A673 (cell line): ENCODE results near the gene SPATA2L. TPM values are rescaled to one million over a fixed set of nuclear protein-coding genes. Genes with fewer than 3 reads are reported as not detected.

Experiments
- BruUV-seq: library from RNA; stranded (reverse); fragments of 400-500 nt; replicated peaks from 2 replicates; lab custom pipeline; 2021; lab: Mats Ljungman, UMichigan
- CTCF ChIA-PET: fragments of 300-600 bp; sonication (Branson Sonifier 250); formaldehyde crosslinking; loops from one replicate; lab custom pipeline; 2022; ENCODE audit warnings: antibody characterized with exemption; lab: Charles Lee
- POLR2A ChIA-PET: fragments of 300-600 bp; sonication (Branson Sonifier 250); formaldehyde crosslinking; loops from one replicate; lab custom pipeline; 2022; ENCODE audit warnings: antibody characterized with exemption; ENCODE audit not compliant: low non-redundant PET; lab: Charles Lee
- DNase-seq: peaks from one replicate; pipeline ENCODE4 v3.0.0-alpha.2; 2015; ENCODE audit warnings: low spot score
- H3K27ac ChIP-seq: fragments of 200-600 bp; sonication (generic); 2 replicates; pipeline ENCODE4 v1.5.1; 2016; ENCODE audit warnings: mixed run types, low read depth, mild to moderate bottlenecking, mixed read lengths, antibody characterized with exemption, low read length; ENCODE audit not compliant: poor library complexity, severe bottlenecking
- H3K27me3 ChIP-seq: fragments of 200-600 bp; sonication (generic); replicated peaks from 2 replicates; pipeline ENCODE4 v1.6.1; 2017; ENCODE audit warnings: mixed run types, low read depth, mild to moderate bottlenecking, mixed read lengths, antibody characterized with exemption, low read length; ENCODE audit not compliant: insufficient read depth, poor library complexity
- H3K36me3 ChIP-seq: fragments of 200-600 bp; sonication (generic); 2 replicates; pipeline ENCODE4 v1.6.1; 2016; ENCODE audit warnings: mixed run types, mild to moderate bottlenecking, mixed read lengths, antibody characterized with exemption, low read length; ENCODE audit not compliant: insufficient read depth, poor library complexity, severe bottlenecking
- H3K4me1 ChIP-seq: fragments of 200-600 bp; sonication (generic); 2 replicates; pipeline ENCODE4 v1.6.1; 2017; ENCODE audit warnings: mixed run types, mild to moderate bottlenecking, mixed read lengths, antibody characterized with exemption, low read length; ENCODE audit not compliant: insufficient read depth, poor library complexity, severe bottlenecking
- H3K4me3 ChIP-seq: fragments of 200-600 bp; sonication (generic); 2 replicates; pipeline ENCODE4 v1.5.1; 2016; ENCODE audit warnings: low read depth, mixed run types, mild to moderate bottlenecking, mixed read lengths, low read length; ENCODE audit not compliant: poor library complexity, severe bottlenecking
- H3K9me3 ChIP-seq: fragments of 200-600 bp; sonication (generic); 2 replicates; pipeline ENCODE4 v1.6.1; 2016; ENCODE audit warnings: mixed run types, low read depth, mild to moderate bottlenecking, mixed read lengths, antibody characterized with exemption, low read length; ENCODE audit not compliant: poor library complexity, severe bottlenecking
- EZH2 ChIP-seq: fragments of 200-600 bp; sonication (generic); IDR thresholded peaks from 2 replicates; pipeline ENCODE4 v1.6.1; 2017; ENCODE audit warnings: borderline replicate concordance, low read depth, mild to moderate bottlenecking, mixed read lengths, antibody characterized with exemption, low read length; ENCODE audit not compliant: poor library complexity, severe bottlenecking
- intact Hi-C: fragments of 100-400 bp; cut with micrococcal nuclease; formaldehyde crosslinking; loops from one replicate; pipeline ENCODE4 v1.10.0; 2022; ENCODE audit not compliant: unreplicated experiment
- total RNA-seq: library from RNA; stranded (reverse); gene quantifications from 2 replicates; pipeline ENCODE4 v1.2.3, GENCODE V29; 2021
- TF ChIP-seq, protein P1 (sequence below): fragments of 300-800, 200-600 bp; sonication (generic); conservative IDR thresholded peaks from 2 replicates; pipeline ENCODE4 v1.5.1; 2017; ENCODE audit warnings: low read depth, mild to moderate bottlenecking, antibody characterized with exemption, low read length, moderate library complexity, mixed read lengths

SPATA2L gene
- total RNA-seq, 1 experiment from 2014 or later = 19.1 TPM

DNA sequence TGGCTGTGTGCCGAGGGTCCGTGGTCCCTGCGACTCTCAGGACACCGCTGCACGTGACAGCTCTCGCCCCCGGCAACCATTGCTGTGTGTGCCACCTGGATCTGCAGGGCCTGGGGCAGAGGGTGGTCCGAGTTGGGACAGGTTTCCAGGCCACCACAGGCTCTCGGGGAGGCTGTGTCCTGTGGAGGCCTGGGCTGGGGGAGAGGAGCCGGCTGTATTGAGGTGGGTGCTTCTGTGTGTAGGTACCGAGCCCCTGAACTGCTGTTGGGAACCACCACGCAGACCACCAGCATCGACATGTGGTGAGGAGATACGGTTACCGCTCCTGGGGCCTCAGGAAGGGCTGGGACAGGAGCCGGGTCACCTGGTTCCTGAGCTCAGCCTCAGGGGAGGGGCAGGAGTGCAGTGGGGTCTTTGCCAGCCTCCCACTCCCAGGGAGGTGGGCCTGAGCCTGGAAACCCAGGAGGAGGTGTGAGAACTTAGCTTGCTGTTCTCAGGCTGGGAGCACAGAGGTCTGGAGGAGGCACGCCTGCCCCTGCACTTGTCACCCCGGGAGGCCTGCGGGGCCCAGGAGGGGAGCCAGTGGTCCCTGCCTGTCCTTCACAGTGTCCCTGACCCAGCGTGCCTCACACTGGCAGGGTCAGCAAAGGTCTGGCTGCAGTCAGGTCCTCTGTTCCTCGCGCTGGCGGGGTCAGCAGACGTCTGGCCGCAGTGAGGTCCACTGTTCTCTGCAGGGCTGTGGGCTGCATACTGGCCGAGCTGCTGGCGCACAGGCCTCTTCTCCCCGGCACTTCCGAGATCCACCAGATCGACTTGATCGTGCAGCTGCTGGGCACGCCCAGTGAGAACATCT lies 7.3 kb downstream of the SPATA2L start:
- no TSS peak for BruUV-seq
- DNase-seq = no peak
- no peaks in the 10 kb centered on the region for H3K9me3 ChIP-seq
- no peaks in the 10 kb centered on the region for H3K4me1 ChIP-seq
- TF ChIP-seq, protein P1, sequence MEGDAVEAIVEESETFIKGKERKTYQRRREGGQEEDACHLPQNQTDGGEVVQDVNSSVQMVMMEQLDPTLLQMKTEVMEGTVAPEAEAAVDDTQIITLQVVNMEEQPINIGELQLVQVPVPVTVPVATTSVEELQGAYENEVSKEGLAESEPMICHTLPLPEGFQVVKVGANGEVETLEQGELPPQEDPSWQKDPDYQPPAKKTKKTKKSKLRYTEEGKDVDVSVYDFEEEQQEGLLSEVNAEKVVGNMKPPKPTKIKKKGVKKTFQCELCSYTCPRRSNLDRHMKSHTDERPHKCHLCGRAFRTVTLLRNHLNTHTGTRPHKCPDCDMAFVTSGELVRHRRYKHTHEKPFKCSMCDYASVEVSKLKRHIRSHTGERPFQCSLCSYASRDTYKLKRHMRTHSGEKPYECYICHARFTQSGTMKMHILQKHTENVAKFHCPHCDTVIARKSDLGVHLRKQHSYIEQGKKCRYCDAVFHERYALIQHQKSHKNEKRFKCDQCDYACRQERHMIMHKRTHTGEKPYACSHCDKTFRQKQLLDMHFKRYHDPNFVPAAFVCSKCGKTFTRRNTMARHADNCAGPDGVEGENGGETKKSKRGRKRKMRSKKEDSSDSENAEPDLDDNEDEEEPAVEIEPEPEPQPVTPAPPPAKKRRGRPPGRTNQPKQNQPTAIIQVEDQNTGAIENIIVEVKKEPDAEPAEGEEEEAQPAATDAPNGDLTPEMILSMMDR = no peak
- no peak for TF ChIP-seq EZH2
- H3K27me3 ChIP-seq = no peaks in the 10 kb centered on the region
- no peak overlapping the region for H3K27ac ChIP-seq
- intact Hi-C loops = no loop called here
- POLR2A ChIA-PET = interaction anchor here (0.7 kb wide), 1 partner anchor 11 kb away, joined by 6 read pairs; no protein-coding TSS in a partner anchor
- peaks cover 74% of the 10 kb centered on the region for H3K36me3 ChIP-seq
- CTCF ChIA-PET = no interaction called here
- H3K4me3 ChIP-seq = no peak overlapping the region

DNA sequence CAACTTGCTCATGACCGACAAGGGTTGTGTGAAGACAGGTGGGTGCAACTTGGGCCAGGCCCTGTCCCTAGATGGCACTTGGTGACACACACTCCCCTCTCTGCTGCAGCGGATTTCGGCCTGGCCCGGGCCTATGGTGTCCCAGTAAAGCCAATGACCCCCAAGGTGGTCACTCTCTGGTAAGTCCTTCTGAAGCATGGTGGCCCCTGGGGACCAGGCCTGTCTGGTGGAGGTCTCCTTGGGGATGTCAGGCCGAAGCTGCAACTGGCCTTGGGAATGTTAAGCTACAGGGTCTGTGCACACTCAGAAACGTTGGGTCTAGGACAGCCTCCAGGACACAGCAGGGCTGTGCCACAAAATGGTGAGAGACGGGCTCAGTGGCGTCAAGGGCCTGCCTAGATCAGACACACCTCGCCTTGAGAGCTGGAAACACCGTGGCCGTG lies 8.2 kb downstream of the SPATA2L start:
- TF ChIP-seq, protein P1 = no peak
- TF ChIP-seq EZH2 = no peak
- Histone ChIP-seq H3K4me1 (no peaks in the 10 kb centered on the region), H3K27ac (no peak overlapping the region), H3K9me3 (no peaks in the 10 kb centered on the region), H3K27me3 (no peaks in the 10 kb centered on the region), H3K36me3 (peaks cover 72% of the 10 kb centered on the region), H3K4me3 (no peak overlapping the region)
- ChIA-PET CTCF (no interaction called here), POLR2A (no interaction called here)
- no TSS peak for BruUV-seq
- no peak for DNase-seq
- intact Hi-C loops = no loop called here

DNA sequence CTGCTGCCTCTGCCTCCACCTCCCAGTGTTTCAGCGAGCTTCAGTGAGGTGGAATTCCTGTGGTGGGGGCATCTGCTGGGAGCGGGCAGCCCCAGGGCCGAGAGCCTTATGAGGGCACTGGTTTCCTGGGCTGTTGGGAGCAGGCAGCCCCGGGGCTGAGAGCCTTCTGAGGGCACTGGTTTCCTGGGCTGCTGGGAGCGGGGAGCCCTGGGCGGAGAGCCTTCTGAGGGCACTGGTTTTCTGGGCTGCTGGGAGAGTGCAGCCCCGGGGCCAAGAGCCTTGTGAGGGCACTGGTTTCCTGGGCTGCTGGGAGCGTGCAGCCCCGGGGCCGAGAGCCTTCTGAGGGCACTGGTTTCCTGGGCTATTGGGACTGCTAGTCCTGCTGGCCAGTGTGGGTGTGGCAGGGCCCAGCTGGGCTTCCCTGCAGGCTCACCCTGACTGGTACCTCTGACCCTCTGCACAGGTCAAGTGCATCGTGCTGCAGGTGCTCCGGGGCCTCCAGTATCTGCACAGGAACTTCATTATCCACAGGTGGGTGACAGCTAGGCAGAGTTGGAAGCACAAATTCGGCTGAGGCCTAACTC lies 9.4 kb downstream of the SPATA2L start:
- BruUV-seq = no TSS peak
- H3K4me1 ChIP-seq = peaks cover 7% of the 10 kb centered on the region
- ChIA-PET CTCF (no interaction called here), POLR2A (no interaction called here)
- TF ChIP-seq, protein P1 = no peak
- TF ChIP-seq EZH2 = no peak
- no peaks in the 10 kb centered on the region for H3K27me3 ChIP-seq
- DNase-seq = no peak
- intact Hi-C loops = no loop called here
- H3K36me3 ChIP-seq = peaks cover 61% of the 10 kb centered on the region
- no peak overlapping the region for H3K4me3 ChIP-seq
- H3K27ac ChIP-seq = no peak overlapping the region
- no peaks in the 10 kb centered on the region for H3K9me3 ChIP-seq
